Stomach (tissue), 4 donors: ENCODE results near the gene KCNG2.

Experiments
- CTCF ChIP-seq, 7 experiments: fragments of 450-650 bp in 4 of 7; fragments of 200-600 bp in 3 of 7; sonication (generic) in 3 of 7; IDR thresholded peaks; one replicate each; pipeline ENCODE4 v1.5.1; 2016 to 2019; ENCODE audit warnings: antibody characterized with exemption in 7 of 7, control low read depth in 2 of 7, mild to moderate bottlenecking in 1 of 7
- EP300 ChIP-seq: sonication (generic); formaldehyde crosslinking; IDR thresholded peaks from one replicate; pipeline ENCODE4 v1.6.1; 2017; ENCODE audit warnings: antibody characterized with exemption
- POLR2A ChIP-seq, 4 donors: fragments of 450-650 bp; IDR thresholded peaks; one replicate each; pipeline ENCODE4 v1.6.1; 2016; ENCODE audit warnings: antibody characterized with exemption in 4 of 4, control low read depth in 2 of 4, mild to moderate bottlenecking in 1 of 4, moderate library complexity in 1 of 4
- POLR2AphosphoS5 ChIP-seq, 3 donors: sonication (generic); formaldehyde crosslinking; IDR thresholded peaks; one replicate each; pipeline ENCODE4 v1.6.1; 2016; ENCODE audit warnings: antibody characterized with exemption in 3 of 3

GRCh38 chr18:79802298-79802697, 4.6 kb downstream of the KCNG2 start:
- TF ChIP-seq CTCF (IDR thresholded peaks at IDR 0.05): no peak
- no peak for TF ChIP-seq POLR2A (IDR thresholded peaks at IDR 0.05)
- TF ChIP-seq EP300: no peak
- no peak for TF ChIP-seq POLR2AphosphoS5 (IDR thresholded peaks at IDR 0.05)
